HG02623 (cell line): ENCODE measurements around the gene IFNE.

Experiments used
- ATAC-seq: cut with Tn5 transposase; IDR thresholded peaks from one replicate; pipeline ENCODE4 v1.9.1; 2021; ENCODE audit warnings: moderate library complexity; ENCODE audit not compliant: unreplicated experiment

The IFNE gene

DNA sequence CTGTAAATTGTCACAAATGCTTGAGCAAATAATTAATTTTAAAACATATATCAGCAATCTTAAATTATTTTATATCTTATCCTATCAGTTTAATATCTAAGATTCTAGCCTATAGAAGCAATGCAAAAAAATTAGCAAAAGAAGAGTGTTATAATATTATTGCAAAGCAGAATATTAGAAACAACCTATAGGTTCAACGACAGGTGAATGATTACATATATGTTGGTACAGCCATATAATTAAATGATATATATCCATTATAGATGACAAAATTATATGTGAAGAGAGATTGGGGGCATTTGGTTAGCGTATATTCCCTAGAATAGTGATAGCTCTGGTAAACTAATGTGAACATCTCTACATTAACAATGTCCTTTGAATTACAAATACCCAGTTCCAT lies at the start of gene IFNE:
IFNE (minus strand) TSS at position 101 of the 400 bp plus-strand sequence. CDS start 619 bp downstream, outside the sequence.
- no peak for ATAC-seq

- ATAC-seq, result no peak
Measured at GRCh38 chr9:21528123-21528808, 46.2 kb upstream of the IFNE start.

DNA sequence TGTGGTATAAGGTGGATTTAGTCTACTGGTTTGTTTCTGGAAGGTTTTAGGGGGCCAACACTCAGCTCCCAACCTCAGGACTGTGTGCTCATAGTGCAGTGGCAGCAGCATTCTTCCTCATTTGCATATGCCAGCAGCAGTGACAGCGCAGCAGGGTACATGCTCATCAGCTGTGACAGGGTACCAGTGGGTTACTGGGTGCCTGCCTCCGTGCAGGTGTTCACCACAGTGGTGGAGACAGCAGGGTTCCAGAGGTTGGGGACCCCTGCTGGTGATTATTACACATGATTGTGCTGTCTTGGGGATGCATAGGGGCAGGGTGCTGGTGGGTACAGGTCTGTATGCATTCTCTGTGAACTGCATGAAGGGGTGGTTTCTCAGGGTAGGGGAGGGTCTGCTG lies 45.5 kb upstream of the IFNE start:
- ATAC-seq, result no peak

- no peak for ATAC-seq
Measured at GRCh38 chr9:21525174-21525573, 43.1 kb upstream of the IFNE start.

DNA sequence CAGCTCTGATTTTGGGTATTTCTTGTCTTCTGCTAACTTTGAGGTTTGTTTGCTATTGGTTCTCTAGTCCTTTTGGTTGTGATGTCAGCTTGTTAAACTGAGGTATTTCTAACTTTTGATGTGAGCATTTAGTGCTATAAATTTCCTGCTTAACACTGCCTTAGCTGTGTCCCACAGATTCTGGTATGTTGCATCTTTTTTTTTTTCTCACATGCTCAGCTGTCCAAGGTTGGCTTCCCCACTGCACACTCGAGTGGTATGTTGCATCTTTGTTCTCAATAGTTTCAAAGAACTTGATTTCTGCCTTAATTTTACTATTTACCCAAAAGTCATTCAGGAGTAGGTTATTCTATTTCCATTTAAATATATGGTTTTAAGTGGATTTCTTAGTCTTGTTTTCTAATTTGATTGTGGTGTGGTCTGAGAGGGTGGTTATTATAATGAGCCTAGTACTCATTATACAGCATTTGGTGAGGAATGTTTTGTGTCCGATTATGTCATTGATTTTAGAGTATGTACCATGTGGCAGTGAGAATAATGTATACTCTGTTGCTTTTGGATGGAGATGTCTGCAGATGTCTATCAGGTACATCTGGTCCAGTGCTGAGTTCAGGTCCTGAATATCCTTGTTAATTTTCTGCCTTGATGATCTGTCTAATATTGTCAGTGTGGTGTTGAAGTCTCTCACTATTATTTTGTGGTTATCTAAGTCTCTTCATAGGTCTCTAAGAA lies 42.2 kb upstream of the IFNE start:
- no peak for ATAC-seq

- ATAC-seq, result no peak
Measured at GRCh38 chr9:21523021-21524014, 41.2 kb upstream of the IFNE start.

- ATAC-seq, result no peak
Measured at GRCh38 chr9:21522348-21522747, 40.2 kb upstream of the IFNE start.

- no peak for ATAC-seq
Measured at GRCh38 chr9:21521448-21521847, 39.3 kb upstream of the IFNE start.

- ATAC-seq, result no peak
Measured at GRCh38 chr9:21520501-21521228, 38.6 kb upstream of the IFNE start.

DNA sequence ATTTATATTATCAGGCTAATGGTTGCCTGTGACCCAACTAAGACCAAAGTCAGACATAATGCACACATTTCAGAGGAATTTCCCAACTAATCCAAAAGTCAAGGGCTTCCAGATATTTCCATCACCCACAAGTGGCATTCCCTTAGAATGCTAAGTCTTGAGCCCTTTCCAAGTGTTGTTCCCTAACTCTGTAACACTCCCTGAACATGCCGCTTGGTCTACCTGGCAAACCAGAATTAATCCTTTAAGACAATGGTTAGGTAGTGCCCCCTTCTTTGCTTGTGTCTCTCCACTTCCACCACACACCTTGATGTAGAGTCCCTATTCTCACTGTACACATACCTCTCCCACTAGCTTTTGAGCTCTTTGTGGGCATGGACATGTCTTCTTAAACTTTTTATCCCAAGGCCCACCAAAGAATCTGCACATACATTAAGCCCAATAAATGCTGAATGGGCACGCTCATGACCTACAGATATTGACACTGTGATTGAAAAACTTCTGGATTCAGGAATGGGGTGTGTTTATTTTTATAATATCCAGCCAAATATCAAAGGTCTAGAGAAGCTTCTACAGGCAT lies 37.8 kb upstream of the IFNE start:
- no peak for ATAC-seq

GRCh38 chr9:21516796-21517195 lies 34.7 kb upstream of the IFNE start:
- ATAC-seq, result no peak

DNA sequence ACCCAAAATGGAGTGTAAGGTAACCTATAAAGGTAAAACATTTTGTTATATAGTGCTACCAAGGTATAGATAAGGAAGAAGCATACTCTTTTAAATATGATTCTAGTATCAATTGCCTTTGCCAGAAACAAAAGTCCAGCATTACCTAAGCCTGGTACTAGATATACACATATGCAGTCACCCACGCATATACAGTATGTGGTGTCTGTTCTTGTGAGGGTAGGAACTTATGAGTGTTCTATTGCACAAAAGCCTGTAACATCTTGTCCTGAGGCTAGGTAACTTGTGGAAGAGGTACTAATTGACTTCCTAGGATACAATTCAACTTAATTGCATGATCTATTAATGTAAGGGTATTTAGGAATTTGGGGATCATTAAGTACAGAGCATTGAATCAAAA lies 31.3 kb upstream of the IFNE start:
- ATAC-seq, result no peak

DNA sequence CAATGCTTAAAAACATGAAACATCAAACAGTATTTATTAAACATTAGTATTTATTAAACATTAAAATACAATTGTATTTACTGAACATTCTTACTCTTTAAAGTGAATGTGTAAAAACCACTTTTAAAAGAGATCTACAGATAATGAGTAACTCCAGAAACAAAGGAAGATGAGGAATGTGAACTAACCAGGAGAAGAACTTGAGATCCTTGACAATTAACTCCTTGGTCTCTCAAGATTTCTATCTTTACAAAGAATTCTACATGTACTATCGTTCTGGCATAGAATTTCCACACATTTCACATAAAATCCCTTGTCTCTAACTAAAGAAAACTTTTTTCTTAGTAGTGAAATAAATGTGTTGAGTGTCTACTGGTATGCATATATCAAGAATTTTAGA lies 28.7 kb upstream of the IFNE start:
- ATAC-seq, result no peak

- no peak for ATAC-seq
Measured at GRCh38 chr9:21507483-21507790, 25.3 kb upstream of the IFNE start.

GRCh38 chr9:21506626-21507482 lies 24.7 kb upstream of the IFNE start:
- ATAC-seq, result no peak

GRCh38 chr9:21505425-21506179 lies 23.5 kb upstream of the IFNE start:
- ATAC-seq, result no peak

DNA sequence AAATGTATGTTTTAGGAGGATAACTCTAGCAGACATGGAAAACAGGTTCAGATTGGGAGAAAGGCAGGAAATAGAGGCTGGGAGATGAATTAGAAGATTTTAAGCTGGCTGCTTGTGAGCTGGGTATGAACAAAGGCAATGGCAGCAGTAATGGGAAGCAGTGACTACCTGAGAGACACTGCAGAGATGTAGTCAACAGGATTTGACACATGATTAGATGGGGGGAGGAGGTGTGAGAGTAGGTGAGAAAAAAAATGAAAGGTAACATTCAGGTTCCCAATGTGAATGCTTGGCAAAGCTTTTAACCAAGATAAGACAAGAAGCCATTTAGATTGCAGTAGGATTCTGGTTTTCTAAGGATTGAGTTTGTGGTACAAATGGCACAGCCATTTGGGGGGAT lies 22.8 kb upstream of the IFNE start:
- ATAC-seq, result no peak

- no peak for ATAC-seq
Measured at GRCh38 chr9:21504113-21504512, 22.0 kb upstream of the IFNE start.

DNA sequence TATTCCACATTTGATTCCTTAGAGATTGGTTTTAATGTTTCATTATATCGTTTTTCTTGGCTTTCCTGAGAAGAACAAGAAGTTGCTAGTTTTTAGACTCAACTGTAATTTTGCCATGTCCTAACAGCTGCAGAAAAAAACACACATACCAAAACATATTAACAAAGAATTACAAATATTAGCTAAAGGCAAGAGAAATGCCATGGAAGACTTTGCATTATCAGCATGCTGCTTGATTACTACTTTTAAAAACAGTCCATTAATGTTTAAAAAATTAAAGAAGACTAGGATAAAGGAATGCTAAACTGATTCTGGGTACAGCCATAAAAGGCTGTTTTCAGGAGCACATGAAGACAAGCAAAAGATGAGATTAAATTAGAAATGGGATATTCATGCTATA lies 20.5 kb upstream of the IFNE start:
- no peak for ATAC-seq
